HG02885 (cell line): Measurements from ENCODE around the gene NAT16.

Experiments
- ATAC-seq: cut with Tn5 transposase; IDR thresholded peaks from one replicate; pipeline ENCODE4 v1.9.1; 2021; ENCODE audit warnings: mild to moderate bottlenecking; ENCODE audit not compliant: unreplicated experiment, poor library complexity

NAT16 gene

DNA sequence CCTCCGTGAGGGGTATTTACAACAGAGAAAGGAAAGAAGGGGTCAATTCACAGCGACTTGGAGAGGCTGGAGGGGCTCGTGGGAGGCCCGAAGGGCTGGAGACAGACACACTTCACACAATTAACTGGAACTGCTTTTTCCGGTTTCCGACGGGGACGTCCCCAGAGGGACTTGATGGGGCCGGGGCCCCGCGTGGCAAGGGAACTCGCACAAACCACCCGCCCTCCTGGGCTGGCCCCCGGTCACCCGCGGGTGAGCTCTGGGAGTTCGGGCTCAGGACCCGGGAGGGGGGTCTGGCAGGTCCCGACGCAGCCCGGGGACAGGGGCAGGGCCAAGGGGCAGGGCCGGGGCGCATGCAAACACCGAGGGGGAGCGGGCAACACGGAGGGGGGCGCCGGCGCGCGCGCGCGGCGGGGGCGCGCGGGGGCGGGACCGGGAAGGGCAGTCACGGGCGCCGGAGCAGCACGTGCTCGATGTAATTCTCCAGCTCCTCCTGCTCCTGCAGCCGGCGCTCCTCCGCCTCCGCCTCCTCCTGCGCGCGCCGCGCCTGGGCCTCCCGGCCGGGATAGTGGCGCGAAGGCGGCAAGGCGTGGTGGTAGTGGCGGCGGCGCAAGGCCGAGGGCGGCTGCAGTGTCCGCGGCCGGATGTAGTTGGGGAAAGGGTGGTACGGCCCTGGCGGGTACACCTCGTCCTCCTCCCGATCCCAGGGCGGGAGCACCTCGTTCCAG is 17.4 kb downstream of the NAT16 start:
- no peak for ATAC-seq

DNA sequence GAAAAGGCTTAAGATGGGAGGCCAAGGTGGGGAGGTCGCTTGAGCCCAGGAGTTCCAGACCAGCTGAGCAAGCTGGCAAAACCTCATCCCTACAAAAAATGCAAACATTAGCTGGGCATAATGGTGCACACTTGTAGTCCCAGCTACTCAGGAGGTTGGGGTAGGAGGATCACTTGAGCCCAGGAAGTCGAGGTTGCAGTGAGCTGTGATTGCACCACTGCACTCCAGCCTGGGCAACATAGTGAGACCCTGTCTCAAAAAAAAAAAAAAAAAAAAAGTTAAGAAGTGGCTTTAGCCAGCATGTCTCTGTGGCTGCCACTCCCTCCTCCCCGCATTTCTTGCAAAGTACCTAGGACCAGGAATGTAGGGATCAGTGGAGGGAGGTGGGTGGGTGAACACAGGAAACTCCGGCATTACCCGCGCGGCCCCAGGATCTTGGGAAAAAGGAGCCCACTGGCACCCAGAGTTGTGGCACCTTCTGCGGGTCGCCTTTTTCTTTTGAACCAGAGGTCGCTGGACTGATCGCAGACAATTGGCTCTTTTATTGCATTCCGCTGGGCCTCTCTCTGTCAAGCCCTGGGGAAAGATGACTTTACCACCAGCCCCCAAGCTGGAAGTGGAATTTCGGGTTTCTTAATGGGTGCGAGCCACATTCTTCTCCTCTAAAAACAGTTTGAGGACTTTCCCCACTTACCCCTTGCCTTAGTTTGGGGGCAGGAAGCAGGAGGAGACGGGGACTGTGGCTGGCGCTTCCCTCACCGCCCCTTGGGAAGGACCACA is 18.2 kb downstream of the NAT16 start:
- no peak for ATAC-seq

DNA sequence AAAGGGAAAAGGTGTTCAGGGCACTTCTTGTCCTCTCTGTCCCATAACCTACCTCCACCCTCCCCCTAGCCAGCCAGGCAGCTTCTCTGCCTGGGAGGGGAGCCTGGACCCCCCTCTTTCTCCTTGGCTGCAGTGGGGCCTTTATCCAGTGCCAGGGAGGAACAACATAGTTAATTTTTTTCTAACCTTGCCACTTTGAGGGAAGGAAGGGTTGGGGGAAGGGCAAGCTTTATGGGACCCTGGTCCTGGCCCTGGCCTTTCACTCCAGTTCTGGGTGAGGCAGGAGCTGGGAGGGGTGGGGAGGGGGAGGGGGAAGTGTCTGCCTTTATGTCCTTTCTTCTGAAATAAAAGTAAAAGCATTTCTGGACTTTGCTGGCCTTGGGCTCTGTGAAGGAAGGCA is 19.2 kb downstream of the NAT16 start:
- no peak for ATAC-seq

DNA sequence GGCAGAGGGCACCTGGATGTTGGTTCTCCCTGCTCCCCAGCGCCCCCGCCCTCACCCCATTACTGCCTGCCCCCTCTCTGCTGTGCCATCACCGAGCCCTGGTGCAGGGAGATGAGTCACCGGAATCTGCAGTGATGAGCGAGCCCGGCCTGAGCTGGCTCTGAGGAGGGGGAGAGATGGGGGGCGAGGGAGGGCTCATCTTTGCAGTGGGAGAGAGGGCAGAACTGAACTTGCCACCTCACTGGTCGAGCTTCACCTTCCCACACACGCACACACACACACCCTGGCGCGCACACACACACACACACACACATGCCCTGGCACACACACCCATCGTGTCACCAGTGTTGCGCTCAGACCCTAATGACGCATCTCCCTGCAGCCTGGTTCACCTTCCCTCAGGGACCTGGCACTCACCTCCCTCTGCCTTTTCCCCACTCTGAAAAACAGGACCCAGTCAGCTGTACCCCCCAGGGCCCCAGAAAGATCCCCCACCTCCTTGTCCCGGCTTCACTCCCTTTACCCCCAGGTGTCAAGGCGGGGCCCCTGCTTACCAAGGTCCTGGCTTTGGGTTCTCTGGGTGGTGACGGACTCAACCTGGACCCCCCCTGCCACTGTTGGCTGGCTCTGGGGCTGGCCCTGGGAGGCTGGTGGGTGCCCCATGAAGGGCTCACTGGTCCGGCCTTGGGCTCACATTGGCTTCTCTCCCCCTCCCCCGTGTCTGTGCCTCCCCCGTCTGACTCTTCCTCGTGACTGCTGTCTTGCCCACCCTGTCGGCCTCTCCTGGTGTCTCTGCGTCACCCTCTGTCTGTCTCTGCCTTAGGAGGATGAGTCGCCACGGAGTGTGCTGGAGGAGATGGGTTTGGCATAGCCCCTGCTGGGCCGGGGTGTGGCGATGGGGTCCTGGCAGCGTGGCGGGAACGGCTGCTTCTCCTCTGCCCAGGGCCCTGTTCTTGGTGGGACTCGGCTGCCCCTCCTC is 20.1 kb downstream of the NAT16 start:
- ATAC-seq, result no peak

DNA sequence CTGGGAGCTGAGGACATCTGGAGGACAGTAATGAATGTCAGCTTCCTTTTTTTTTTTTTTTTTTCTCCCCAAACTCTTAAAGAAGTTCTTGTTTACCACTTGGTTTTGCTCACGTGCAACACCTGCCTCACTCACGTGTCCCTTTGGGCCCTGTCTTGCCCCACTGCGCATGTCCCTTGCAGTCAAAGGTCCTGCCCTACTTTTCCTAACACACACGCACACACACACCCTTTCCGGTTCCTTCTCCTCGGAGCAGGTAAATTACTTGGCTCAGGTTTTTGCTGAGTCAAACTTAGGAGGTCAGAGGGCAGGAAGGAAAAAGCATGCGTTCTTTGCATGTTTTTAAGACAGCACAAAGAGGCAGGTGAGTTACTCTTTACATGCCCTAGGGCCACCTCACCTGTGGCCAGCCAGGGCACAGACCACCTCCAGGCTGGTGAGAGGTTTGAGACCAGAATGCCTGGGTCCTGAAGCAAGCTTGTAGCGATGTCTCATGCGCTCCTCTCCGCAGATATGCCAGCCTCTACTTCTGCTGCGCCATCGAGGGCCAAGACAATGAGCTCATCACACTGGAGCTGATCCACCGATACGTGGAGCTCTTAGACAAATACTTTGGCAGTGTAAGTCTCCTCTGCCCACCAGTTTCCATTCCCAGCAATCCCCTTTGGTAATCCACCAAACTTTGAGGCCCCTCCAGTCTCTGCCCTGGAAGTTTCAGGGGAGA is 23.1 kb downstream of the NAT16 start:
- ATAC-seq, result no peak

DNA sequence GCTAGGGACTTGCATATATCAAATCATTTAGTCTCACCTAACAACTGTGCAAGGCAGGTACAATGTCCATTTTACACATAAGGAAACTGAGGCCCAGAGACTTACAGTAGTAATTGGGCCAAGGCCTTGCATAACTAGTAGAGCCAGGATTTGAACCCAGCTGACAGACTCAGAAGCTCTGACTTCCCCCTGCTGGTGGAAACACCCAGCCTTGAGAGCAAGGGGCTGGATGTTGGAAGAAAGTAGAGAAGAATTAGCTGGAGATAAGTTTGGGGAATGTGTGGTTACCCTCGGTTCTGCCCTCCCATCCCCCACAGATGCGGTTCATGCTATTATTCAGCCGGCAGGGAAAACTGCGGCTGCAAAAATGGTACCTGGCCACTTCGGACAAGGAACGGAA is 23.8 kb downstream of the NAT16 start:
- no peak for ATAC-seq

DNA sequence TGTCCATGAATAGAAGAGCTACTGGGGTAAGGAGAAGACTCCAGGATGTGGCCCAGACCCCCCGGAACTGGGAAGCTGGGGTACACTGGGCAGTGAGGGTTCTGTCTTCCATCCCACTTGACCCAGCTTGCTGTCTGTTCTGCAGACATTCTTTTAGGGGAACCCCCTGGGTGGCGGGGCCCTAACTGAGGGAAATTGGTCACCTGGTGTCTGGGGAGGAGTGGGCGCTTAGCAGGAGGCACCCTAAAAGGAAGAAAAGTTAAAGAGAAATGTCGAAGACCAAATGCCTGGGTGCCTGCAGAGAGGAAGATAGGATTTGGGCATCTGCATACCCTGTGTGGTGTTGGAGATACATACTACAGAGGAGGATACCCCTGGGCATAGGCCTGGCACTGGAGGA is 24.8 kb downstream of the NAT16 start:
- ATAC-seq, result no peak

DNA sequence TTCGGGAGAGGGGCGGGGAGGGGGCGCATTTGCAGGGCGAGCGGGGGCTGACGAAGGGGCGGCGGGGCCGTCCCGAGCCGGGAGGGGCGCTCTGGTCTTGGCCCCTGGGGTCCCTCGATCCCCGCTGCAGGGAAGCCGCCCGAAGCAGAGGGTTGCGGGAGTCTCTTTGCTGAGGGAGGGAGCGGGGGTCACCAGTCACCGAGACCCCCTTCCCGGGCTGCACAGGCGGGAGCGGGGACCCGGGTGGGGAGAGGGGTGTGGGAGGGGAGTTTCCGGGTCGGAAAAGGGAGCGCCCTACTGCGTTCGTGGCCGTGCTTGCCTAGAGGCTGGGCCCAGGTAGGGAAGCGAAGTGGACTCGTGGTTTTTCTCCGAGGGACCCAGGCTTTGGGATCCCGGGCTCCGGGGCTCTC is 25.4 kb downstream of the NAT16 start:
- ATAC-seq, result peak; percentile 12

DNA sequence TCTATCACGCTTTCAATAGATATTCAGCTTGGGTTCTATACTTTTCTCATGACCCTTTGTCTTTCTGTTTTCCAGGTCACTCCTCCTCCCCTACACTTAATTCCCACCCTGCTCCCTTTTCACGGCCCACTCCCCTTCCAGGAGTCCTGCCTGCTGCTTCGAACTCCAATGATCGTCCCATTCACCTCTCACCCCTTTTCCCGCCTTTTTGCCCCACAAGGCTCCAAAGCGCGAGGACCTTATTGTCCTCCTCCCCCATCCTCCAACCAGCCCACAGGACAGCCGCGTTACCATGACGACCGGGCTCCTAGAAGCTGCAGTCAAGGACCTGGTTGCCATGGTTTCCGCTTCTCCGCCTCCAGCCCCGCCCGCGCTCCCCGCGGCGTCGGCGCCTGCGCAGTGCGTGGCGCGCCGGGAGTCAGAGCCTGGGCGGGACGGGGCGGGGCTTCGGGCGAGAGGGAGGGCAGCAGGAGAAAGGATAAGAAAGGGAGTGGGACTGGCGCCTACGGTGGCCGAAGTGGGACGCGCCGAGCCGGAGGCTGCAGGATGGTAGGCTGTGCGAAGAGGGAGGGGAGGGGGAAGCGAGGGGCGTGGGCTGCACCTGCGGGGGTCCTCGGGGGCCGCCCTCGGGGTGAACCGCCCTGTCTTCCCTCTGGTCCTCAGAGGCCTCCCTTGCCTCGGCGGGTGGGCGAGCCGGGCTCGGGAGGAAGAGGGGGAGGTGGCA is 26.0 kb downstream of the NAT16 start, which contains the start of gene AP1S1:
Gene AP1S1 (plus strand): TSS at position 508 of the 724 bp plus-strand sequence. CDS start 39 bp downstream, at position 547.
- peak; percentile 83 for ATAC-seq

DNA sequence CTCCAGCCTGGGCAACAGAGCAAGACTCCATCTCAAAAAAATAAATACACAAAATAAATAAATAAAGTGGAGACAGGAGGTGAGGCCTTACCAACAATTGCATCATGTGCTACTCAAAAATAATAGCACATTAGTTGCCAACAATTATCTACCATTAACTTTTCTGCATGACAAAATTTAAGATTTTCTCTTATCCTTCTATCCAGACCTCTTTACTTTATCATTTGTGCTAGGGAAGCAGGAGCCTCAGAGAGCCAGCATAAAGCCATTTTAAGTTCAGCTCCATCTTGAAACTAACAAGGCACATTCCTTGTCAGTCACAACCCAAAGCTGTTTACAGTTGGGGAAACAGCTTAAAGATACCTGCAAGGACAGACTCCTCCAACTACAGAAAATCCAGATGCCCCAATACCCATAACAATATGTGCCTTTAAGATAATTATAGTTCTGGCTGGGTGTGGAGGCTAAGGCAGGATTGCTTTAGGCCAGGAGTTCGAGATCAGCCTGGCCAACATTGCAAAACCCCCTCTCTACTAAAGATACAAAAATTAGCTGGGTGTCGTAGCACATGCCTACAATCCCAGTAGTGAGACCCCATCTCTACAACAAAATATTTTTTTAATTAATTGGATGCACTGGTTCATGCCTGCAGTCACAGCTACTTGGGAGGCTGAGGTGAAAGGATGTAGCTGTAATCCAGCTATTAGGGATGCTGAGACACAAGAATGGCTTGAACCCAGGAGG is 28.0 kb downstream of the NAT16 start:
- ATAC-seq, result no peak

DNA sequence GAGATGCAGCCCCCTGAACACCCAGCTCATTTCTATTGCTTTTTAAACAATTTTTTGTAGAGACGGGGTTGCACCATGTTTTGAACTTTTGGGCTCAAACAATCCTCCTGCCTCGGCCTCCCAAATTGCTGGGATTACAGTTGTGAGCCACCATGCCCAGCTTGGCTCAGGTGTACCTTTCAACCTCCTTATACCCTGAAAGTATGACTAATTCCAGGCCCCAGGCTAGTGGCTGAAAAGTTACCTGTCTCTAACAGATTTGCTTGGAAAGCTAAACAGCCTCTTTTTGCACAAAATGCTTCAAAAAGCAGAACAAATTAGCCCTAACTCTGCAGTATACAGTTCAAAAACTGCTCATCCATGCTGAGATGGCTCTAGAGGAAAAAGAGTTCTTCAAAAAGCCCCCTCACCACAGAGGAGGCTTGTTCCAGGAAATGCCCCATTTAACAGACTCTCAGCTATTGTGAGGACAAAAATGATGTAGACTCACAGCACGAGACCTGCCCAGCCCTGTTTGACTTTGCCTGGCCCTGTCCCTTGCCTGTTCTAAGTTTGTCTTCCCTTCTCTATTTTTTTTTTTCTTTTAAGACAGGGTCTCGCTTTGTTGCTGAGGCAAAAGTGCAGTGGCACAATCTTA is 39.2 kb downstream of the NAT16 start:
- ATAC-seq, result no peak

DNA sequence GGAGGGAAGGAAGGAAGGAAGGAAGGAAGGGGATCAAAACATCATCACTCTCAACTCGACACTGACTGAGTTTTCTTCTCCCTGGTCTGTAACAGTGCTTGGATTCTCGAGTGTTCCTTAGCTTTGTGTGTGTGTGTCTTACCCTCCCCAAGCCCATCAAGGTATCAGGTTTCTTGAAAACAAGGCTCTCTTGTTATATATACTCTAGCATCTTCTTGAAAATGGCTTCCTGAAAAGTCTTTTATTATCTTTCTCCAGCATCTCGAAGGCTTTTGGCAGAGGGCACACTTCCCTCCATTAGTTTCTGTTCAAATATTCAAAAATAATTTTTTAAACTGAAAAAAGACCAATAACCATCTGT is 39.8 kb downstream of the NAT16 start:
- ATAC-seq, result no peak

DNA sequence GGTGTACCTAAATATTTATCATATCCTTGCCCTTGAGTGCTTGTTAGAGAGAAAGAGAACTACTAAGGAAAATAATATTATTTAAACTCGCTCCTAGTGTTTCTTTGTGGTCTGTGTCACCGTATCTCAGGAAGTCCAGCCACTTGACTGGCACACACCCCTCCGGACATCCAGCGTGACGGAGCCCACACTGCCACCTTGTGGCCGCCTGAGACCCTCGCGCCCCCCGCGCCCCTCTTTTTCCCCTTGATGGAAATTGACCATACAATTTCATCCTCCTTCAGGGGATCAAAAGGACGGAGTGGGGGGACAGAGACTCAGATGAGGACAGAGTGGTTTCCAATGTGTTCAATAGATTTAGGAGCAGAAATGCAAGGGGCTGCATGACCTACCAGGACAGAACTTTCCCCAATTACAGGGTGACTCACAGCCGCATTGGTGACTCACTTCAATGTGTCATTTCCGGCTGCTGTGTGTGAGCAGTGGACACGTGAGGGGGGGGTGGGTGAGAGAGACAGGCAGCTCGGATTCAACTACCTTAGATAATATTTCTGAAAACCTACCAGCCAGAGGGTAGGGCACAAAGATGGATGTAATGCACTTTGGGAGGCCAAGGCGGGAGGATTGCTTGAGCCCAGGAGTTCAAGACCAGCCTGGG is 41.8 kb downstream of the NAT16 start:
- ATAC-seq, result peak; percentile 67

DNA sequence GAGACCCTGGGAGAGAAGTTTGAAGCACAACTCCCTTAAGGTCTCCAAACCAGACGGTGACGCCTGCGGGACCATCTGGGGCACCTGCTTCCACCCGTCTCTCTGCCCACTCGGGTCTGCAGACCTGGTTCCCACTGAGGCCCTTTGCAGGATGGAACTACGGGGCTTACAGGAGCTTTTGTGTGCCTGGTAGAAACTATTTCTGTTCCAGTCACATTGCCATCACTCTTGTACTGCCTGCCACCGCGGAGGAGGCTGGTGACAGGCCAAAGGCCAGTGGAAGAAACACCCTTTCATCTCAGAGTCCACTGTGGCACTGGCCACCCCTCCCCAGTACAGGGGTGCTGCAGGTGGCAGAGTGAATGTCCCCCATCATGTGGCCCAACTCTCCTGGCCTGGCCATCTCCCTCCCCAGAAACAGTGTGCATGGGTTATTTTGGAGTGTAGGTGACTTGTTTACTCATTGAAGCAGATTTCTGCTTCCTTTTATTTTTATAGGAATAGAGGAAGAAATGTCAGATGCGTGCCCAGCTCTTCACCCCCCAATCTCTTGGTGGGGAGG is 42.4 kb downstream of the NAT16 start:
- ATAC-seq, result no peak

DNA sequence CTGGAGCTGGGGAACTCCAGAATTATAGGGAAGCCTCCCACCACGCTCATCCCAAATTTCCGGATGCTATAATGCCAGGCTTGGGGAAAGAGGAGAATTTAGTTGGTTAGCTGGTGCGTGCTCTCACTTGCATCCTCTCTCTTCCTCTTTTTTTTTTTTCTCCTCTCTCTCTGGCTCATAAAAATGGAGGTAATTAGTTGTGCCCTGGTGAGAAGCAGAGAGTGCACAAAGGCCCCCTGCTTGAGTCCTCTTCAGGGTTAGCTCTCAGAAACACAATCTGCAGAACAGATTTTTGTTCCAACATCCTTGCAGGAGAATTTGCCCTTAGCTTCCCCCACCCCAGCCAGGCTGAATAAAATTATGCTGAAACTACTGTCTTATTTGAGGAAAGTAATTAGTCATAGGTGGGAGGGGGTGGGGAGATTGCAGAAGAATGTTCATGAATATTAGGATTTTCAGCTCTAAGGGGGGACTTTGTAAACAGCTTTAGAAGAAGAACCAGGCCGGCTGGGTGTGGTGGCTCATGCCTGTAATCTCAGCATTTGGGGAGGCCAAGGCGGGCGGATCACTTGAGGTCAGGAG is 45.6 kb downstream of the NAT16 start:
- no peak for ATAC-seq

DNA sequence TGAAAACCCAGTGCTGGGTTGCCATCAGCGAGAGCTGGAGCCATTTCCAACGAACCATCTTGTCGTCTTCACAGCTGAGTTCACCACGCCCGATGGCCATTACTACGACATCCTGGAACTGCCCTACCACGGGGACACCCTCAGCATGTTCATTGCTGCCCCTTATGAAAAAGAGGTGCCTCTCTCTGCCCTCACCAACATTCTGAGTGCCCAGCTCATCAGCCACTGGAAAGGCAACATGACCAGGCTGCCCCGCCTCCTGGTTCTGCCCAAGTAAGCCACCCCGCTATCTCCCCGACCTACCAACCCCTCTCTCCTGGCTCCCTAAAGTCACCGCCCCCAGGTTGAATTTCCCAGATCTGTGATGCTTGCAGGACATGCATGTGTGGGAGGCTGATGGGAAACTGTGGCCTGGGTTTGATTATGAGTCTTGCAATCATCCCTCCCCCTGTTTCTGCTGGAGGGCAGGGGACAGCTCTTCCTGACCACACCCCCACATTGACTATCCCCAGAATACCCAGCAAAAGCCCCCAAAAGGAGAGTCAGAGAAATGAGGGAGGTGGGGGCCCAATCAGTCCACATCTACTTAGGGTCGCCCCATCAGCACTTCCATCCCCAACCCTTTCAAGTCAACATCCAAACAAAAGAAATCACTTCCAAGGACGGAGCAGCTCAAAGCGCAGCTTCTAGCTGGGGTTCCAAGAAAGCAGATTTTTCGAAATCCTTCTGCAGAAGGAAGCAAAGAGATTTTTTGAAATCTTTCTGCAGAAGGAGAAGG is 46.3 kb downstream of the NAT16 start:
- ATAC-seq, result no peak
